Stimulated activated CD8-positive, alpha-beta memory T cell treated with anti-CD3 and anti-CD28 coated beads, Interleukin-7, amount 100 ng/mL, for 48 hours (primary cell): ENCODE measurements around the gene NEU2.

Experiments
- DNase-seq, 2 donors: peaks; one replicate each; pipeline ENCODE4 v3.0.0-alpha.2; 2020; ENCODE audit warnings: low read depth in 1 of 2; ENCODE audit errors: extremely low read depth in 1 of 2

NEU2 gene

GRCh38 chr2:233074106-233074505 lies 41.6 kb downstream of the NEU2 start:
- DNase-seq, result no peak

GRCh38 chr2:233075141-233075965 lies 42.9 kb downstream of the NEU2 start:
- DNase-seq, result no peak

GRCh38 chr2:233075966-233076339 lies 43.5 kb downstream of the NEU2 start:
- no peak for DNase-seq

- DNase-seq, result no peak
Measured at GRCh38 chr2:233076749-233077148, 44.3 kb downstream of the NEU2 start.

GRCh38 chr2:233079473-233079877 lies 47.0 kb downstream of the NEU2 start:
- no peak for DNase-seq

GRCh38 chr2:233079953-233080835 lies 47.7 kb downstream of the NEU2 start:
- no peak for DNase-seq

GRCh38 chr2:233080836-233081229 lies 48.4 kb downstream of the NEU2 start:
- DNase-seq, result no peak

GRCh38 chr2:233081232-233081730 lies 48.8 kb downstream of the NEU2 start:
- DNase-seq, result peak in 1 of 2 donors; percentile 59

GRCh38 chr2:233081731-233082221 lies 49.3 kb downstream of the NEU2 start:
- DNase-seq, result no peak

- DNase-seq, result no peak
Measured at GRCh38 chr2:233082222-233082930, 49.9 kb downstream of the NEU2 start.

- DNase-seq, result no peak
Measured at GRCh38 chr2:233082931-233083755, 50.7 kb downstream of the NEU2 start.

GRCh38 chr2:233083782-233084181 lies 51.3 kb downstream of the NEU2 start:
- no peak for DNase-seq

GRCh38 chr2:233084488-233084887 lies 52.0 kb downstream of the NEU2 start:
- DNase-seq, result no peak
